Smooth muscle cell (in vitro differentiated cells): ENCODE data around the gene STRADB. TPM values are rescaled to one million over a fixed set of nuclear protein-coding genes. Genes with fewer than 3 reads are reported as not detected.

Experiments
- DNase-seq: peaks from one replicate; lab custom pipeline; 2025; ENCODE audit not compliant: unreplicated experiment; lab: John Stamatoyannopoulos, UW
- H2AFZ ChIP-seq: fragments of 200-600 bp; sonication (generic); 2 replicates; pipeline ENCODE4 v1.6.0; 2016; ENCODE audit warnings: antibody characterized with exemption, low read depth, mild to moderate bottlenecking
- H3F3A ChIP-seq: fragments of 200-600 bp; sonication (generic); 2 replicates; pipeline ENCODE4 v1.6.0; 2017; ENCODE audit warnings: antibody characterized with exemption, low read depth
- H3K27ac ChIP-seq: fragments of 200-600 bp; sonication (generic); 2 replicates; pipeline ENCODE4 v1.5.1; 2016; ENCODE audit warnings: low read depth, mild to moderate bottlenecking
- H3K27me3 ChIP-seq: fragments of 200-600 bp; sonication (generic); 2 replicates; pipeline ENCODE4 v1.6.1; 2016; ENCODE audit warnings: low read depth, mild to moderate bottlenecking
- H3K36me3 ChIP-seq: fragments of 200-600 bp; sonication (generic); 2 replicates; pipeline ENCODE4 v1.5.1; 2016; ENCODE audit warnings: low read depth
- H3K4me1 ChIP-seq: fragments of 200-600 bp; sonication (generic); 2 replicates; pipeline ENCODE4 v1.5.1; 2016; ENCODE audit warnings: low read depth
- H3K4me2 ChIP-seq: fragments of 200-600 bp; sonication (generic); 2 replicates; pipeline ENCODE4 v1.6.0; 2016; ENCODE audit warnings: mild to moderate bottlenecking
- H3K4me3 ChIP-seq: fragments of 200-600 bp; sonication (generic); 2 replicates; pipeline ENCODE4 v1.5.1; 2016; ENCODE audit warnings: mild to moderate bottlenecking
- H3K79me2 ChIP-seq: fragments of 200-600 bp; sonication (generic); 2 replicates; pipeline ENCODE4 v1.6.0; 2016; ENCODE audit warnings: low read depth, mild to moderate bottlenecking
- H3K9ac ChIP-seq: fragments of 200-600 bp; sonication (generic); 2 replicates; pipeline ENCODE4 v1.6.0; 2016; ENCODE audit warnings: low read depth
- H3K9me3 ChIP-seq: fragments of 200-600 bp; sonication (generic); replicated peaks from 2 replicates; pipeline ENCODE4 v1.5.1; 2016; ENCODE audit warnings: low read depth
- H4K20me1 ChIP-seq: fragments of 200-600 bp; sonication (generic); 2 replicates; pipeline ENCODE4 v1.6.0; 2016; ENCODE audit warnings: low read depth
- WGBS: methylation state at CpG from one replicate; pipeline ENCODE4 v1.1.7; 2016; ENCODE audit warnings: low lambda C conversion rate; 5-methylcytosine and 5-hydroxymethylcytosine counted together
- polyA plus RNA-seq: library from polyadenylated mRNA; unstranded; fragments of >200 nt; fragmentation: Nextera tagmentation; extraction: Ambion mirVana; gene quantifications from 2 replicates; pipeline ENCODE4 v1.2.1, GENCODE V29; 2016
- total RNA-seq: library from RNA; depleted of rRNA; stranded (reverse); fragments of >200 nt; gene quantifications from 2 replicates; pipeline ENCODE4 v1.2.3, GENCODE V29; 2014
- TF ChIP-seq, protein P1 (sequence below): fragments of 200-600 bp; sonication (generic); IDR thresholded peaks from 2 replicates; pipeline ENCODE4 v1.5.1; 2017; ENCODE audit warnings: borderline replicate concordance, mild to moderate bottlenecking, antibody characterized with exemption; ENCODE audit not compliant: insufficient read depth, poor library complexity, severe bottlenecking

Gene STRADB
- total and polyA plus RNA-seq, 2 experiments from 2014 or later = 15.8 to 20.5 TPM

DNA sequence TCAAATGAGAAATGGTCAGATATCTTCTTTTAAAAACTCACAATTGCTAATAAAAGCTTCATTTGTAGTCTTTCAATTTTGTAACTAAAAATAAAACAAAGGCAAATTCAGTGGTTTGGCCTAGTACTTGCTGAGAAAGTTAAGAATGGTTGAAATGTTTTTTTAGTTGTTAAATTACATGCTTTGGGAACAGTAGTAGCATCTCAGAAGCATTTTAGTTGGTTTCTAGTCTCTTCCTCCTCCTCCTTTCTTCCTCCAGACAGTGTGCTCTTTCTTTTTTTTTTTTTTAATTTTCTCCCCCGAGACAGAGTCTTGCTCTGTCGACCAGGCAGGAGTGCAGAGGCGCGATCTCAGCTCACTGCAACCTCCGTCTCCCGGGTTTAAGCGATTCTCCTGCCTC lies 10.1 kb upstream of the STRADB start:
- Histone ChIP-seq H3K27ac (no peak overlapping the region), H3K36me3 (no peaks in the 10 kb centered on the region), H3K4me2 (no peak overlapping the region), H3K9ac (no peak overlapping the region), H3K9me3 (no peaks in the 10 kb centered on the region), H3K27me3 (no peaks in the 10 kb centered on the region), H4K20me1 (peaks cover 95% of the 10 kb centered on the region), H2AFZ (no peak overlapping the region), H3K4me1 (no peaks in the 10 kb centered on the region), H3F3A (peaks cover 3% of the 10 kb centered on the region), H3K4me3 (no peak overlapping the region), H3K79me2 (peaks cover 83% of the 10 kb centered on the region)
- 93% methylated on average over 7 of the region's 7 CpGs for WGBS
- TF ChIP-seq, protein P1, sequence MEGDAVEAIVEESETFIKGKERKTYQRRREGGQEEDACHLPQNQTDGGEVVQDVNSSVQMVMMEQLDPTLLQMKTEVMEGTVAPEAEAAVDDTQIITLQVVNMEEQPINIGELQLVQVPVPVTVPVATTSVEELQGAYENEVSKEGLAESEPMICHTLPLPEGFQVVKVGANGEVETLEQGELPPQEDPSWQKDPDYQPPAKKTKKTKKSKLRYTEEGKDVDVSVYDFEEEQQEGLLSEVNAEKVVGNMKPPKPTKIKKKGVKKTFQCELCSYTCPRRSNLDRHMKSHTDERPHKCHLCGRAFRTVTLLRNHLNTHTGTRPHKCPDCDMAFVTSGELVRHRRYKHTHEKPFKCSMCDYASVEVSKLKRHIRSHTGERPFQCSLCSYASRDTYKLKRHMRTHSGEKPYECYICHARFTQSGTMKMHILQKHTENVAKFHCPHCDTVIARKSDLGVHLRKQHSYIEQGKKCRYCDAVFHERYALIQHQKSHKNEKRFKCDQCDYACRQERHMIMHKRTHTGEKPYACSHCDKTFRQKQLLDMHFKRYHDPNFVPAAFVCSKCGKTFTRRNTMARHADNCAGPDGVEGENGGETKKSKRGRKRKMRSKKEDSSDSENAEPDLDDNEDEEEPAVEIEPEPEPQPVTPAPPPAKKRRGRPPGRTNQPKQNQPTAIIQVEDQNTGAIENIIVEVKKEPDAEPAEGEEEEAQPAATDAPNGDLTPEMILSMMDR = no peak
- DNase-seq = no peak

DNA sequence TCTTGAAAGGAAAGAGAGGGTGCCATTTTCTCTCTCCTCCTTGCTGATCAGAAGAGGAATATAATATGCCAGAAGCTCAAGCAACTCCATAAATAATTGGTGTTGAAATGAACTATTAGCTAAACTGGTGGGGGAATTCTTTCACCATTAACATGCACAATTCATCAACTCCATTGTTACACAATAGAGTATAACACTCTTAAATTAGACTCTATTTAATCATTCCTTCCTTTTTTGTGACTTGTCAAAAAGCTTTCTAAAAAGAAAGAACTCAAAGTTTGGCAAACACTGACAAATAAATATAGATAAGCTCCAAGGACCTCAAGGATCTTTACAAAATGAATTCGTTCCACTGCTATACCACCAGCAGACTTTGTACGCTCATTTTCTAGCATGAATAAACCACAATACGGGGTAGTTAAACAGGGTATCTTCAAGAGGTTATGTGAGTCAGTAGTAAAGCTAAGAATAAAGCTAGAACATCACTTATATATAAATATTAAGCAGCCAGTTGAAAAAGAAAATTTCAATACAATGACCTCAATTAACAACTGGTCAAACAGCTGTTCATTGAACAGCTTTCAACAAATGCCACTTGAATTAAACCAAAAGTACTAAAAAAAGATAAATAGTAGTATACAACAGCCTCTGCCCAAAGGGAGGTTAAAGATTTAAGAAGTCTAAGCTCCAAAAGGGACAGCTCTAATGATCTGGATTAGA lies 6.6 kb upstream of the STRADB start:
- 88% methylated on average over 3 of the region's 3 CpGs for WGBS

DNA sequence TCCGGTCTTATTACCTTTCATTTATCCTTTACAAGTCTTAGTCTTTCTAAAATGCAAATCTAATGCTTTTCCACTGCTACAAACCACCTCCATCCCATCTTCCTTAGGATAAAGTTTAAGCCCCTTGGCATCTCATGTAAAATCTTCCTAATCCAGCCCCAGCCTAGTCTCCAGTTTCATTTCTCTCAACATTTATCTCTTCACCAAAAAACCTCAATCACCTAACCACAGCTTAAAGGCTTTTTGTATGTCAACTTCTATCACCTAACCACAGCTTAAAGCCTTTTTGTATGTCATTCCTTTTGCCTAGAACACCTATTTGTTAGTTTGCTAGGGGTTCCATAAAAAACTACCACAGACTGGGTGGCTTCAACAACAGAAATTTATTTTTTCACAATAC lies 4.5 kb upstream of the STRADB start:
- Histone ChIP-seq H3K36me3 (no peaks in the 10 kb centered on the region), H2AFZ (no peak overlapping the region), H3K79me2 (peaks cover 62% of the 10 kb centered on the region), H3K9ac (no peak overlapping the region), H3K4me3 (no peak overlapping the region), H3K27ac (no peak overlapping the region), H3K4me1 (peaks cover 5% of the 10 kb centered on the region), H3K27me3 (no peaks in the 10 kb centered on the region), H3F3A (peaks cover 19% of the 10 kb centered on the region), H3K4me2 (peak overlapping the region; percentile 2), H3K9me3 (no peaks in the 10 kb centered on the region), H4K20me1 (peaks cover 71% of the 10 kb centered on the region)
- DNase-seq = no peak
- WGBS = 78% methylated on average over 1 of the region's 1 CpG
- TF ChIP-seq, protein P1 = no peak

More for the DNA sequence above, 6.6 kb upstream of the STRADB start:
- DNase-seq = no peak
- H3K36me3 ChIP-seq = no peaks in the 10 kb centered on the region
- no peak overlapping the region for H2AFZ ChIP-seq
- H3K27me3 ChIP-seq = no peaks in the 10 kb centered on the region
- no peaks in the 10 kb centered on the region for H3K4me1 ChIP-seq
- H4K20me1 ChIP-seq = peaks cover 92% of the 10 kb centered on the region
- H3K4me2 ChIP-seq = no peak overlapping the region
- no peaks in the 10 kb centered on the region for H3K9me3 ChIP-seq
- TF ChIP-seq, protein P1 = no peak
- no peak overlapping the region for H3K9ac ChIP-seq
- no peak overlapping the region for H3K27ac ChIP-seq
- peaks cover 15% of the 10 kb centered on the region for H3F3A ChIP-seq
- H3K79me2 ChIP-seq = peaks cover 66% of the 10 kb centered on the region
- no peak overlapping the region for H3K4me3 ChIP-seq

DNA sequence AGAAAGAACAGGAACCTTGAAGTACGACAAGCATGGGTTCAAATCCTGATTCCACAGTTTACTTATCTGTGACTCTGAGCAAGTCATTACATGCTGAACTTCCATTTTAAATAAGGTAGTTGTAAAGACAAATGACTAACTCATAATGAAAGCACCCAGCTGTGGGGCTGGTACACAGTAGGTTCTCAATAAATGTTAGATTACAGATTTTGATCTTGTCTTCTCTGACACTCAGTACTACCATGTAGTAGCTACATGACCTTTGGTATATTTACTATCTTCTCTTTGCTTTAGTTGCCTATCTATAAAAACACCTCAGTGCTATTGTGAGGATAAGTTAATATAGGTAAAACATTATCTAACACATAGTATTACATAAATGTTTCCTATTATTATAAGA lies 3.5 kb upstream of the STRADB start:
- no peak overlapping the region for H3K9ac ChIP-seq
- peaks cover 7% of the 10 kb centered on the region for H3K4me1 ChIP-seq
- no peaks in the 10 kb centered on the region for H3K36me3 ChIP-seq
- no peak for DNase-seq
- H3K9me3 ChIP-seq = no peaks in the 10 kb centered on the region
- TF ChIP-seq, protein P1 = no peak
- no peaks in the 10 kb centered on the region for H3K27me3 ChIP-seq
- peaks cover 19% of the 10 kb centered on the region for H3F3A ChIP-seq
- no peak overlapping the region for H3K4me3 ChIP-seq
- H4K20me1 ChIP-seq = peaks cover 62% of the 10 kb centered on the region
- no peak overlapping the region for H3K4me2 ChIP-seq
- H3K27ac ChIP-seq = peak overlapping the region; percentile 45
- H3K79me2 ChIP-seq = peaks cover 56% of the 10 kb centered on the region
- WGBS = 97% methylated on average over 1 of the region's 1 CpG
- H2AFZ ChIP-seq = no peak overlapping the region
